ENCODE data around the gene SCIMP. TPM values are rescaled to one million over a fixed set of nuclear protein-coding genes. Genes with fewer than 3 reads are reported as not detected.
"Not testable (repeated sequence)": the region's sequence is repeated elsewhere in the genome, so short reads cannot be mapped to it uniquely, and the experiment has no call there.

The SCIMP gene
- polyA plus RNA-seq, 2 of the 4 experiments (the other 2 are of a cell fraction), result not detected

- POLR2A ChIA-PET, result no interaction called here
- CTCF ChIA-PET, result interaction anchor here (0.6 to 2.0 kb wide), 6 partner anchors 11 to 1201 kb away, joined by 3 to 9 read pairs (median 3); partner anchors contain the start of gene C1QBP
- TF ChIP-seq ATOH8 (CRISPR knock-in tag; IDR thresholded peaks at IDR 0.05; ENCODE audit: low read depth), result no peak
- no peak for TF ChIP-seq BHLHE40 (IDR thresholded peaks at IDR 0.05; ENCODE audit: low read depth, low read length)
- TF ChIP-seq RARB (CRISPR knock-in tag; IDR thresholded peaks at IDR 0.05), result no peak
- TF ChIP-seq TP53 (CRISPR knock-in tag; IDR thresholded peaks at IDR 0.05), result no peak
- no peak for TF ChIP-seq ZC3H11A (IDR thresholded peaks at IDR 0.05)
- TF ChIP-seq HES2 (IDR thresholded peaks at IDR 0.05), result no peak
- TF ChIP-seq SREBF2 (IDR thresholded peaks at IDR 0.05), result no peak
- TF ChIP-seq FOSB (CRISPR knock-in tag; IDR thresholded peaks at IDR 0.05), result no peak
- ATAC-seq (no peak), FAIRE-seq (no peak), DNase-seq (ENCODE audit: low read depth in 1 of 2, low spot score in 1 of 2) (no peak)
- Histone ChIP-seq H3K4me1 (peaks cover 8% of the 10 kb centered on the region; the same call in 2 of the 3 replicates), H3K9me3 (no peaks in the 10 kb centered on the region), H3K4me2 (no peak overlapping the region), H3K27ac (no peak overlapping the region), H3K4me3 (no peak overlapping the region)
- 93% methylated on average over 15 of the region's 15 CpGs for WGBS (ENCODE audit: missing lambda C conversion rate)
These were observed 7.5 kb downstream of the SCIMP start for GRCh38 chr17:5226940-5227878.

GRCh38 chr17:5225668-5226457 is 8.8 kb downstream of the SCIMP start:
- no peak for DNase-seq (ENCODE audit: low read depth in 1 of 2, low spot score in 1 of 2)
- no peak overlapping the region for H3K27ac ChIP-seq
- ATAC-seq, result no peak
- no peak overlapping the region for H3K4me2 ChIP-seq
- FAIRE-seq, result no peak
- TF ChIP-seq USF2 (IDR thresholded peaks at IDR 0.05) (no peak), FOXS1 (CRISPR knock-in tag; IDR thresholded peaks at IDR 0.05) (no peak)
- H3K9me3 ChIP-seq, result no peaks in the 10 kb centered on the region
- CTCF ChIA-PET, result interaction anchor here (0.8 to 0.9 kb wide), 2 partner anchors 12 to 35 kb away, joined by 4 to 5 read pairs; partner anchors contain the start of gene ZNF594
- 0 out of 3 replicates have a peak, but pooled peaks cover 3% of the 10 kb centered on the region for H3K4me1 ChIP-seq
- POLR2A ChIA-PET, result no interaction called here
- no peak overlapping the region for H3K4me3 ChIP-seq
- 89% methylated on average over 17 of the region's 17 CpGs for WGBS (ENCODE audit: missing lambda C conversion rate)

GRCh38 chr17:5221912-5222311 is 12.7 kb downstream of the SCIMP start:
- DNase-seq (ENCODE audit: low read depth in 1 of 2, low spot score in 1 of 2); CTCF ChIA-PET; H3K9me3 ChIP-seq; FAIRE-seq; H3K4me3 ChIP-seq; H3K4me1 ChIP-seq; ATAC-seq; POLR2A ChIA-PET; H3K4me2 ChIP-seq; H3K27ac ChIP-seq: not testable (repeated sequence)
- WGBS (ENCODE audit: missing lambda C conversion rate), result 87% methylated on average over 12 of the region's 12 CpGs

DNA sequence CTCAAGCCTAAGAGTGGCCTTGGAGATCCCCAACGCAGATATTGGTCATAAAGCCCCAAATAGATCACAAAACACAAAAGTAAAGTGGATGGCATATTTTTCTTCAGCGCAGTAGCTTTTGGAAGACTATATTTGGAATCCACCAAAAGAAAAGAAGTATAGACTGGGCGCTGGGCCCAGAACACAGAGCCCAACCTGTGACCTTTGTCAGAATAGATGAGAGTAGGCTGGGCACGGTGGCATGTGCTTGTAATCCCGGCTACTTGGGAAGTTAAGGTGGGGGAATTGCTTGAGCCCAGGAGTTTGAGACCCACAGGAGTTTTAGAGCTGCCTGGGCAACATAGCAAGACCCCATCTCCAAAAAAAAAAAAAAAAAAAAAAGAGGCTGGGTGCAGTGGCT is 14.6 kb downstream of the SCIMP start:
- no peak for FAIRE-seq
- Histone ChIP-seq H3K4me3 (no peak overlapping the region), H3K4me1 (0 out of 3 replicates have a peak, but pooled peaks cover 3% of the 10 kb centered on the region), H3K4me2 (no peak overlapping the region), H3K9me3 (no peaks in the 10 kb centered on the region), H3K27ac (no peak overlapping the region)
- ATAC-seq, result no peak
- DNase-seq (ENCODE audit: low read depth in 1 of 2, low spot score in 1 of 2), result no peak
- ChIA-PET CTCF (interaction anchor here (0.7 to 1.0 kb wide), 3 partner anchors 29 to 130 kb away, joined by 3 to 4 read pairs (median 4); no protein-coding TSS in a partner anchor), POLR2A (no interaction called here)
- TF ChIP-seq HEYL (CRISPR knock-in tag; IDR thresholded peaks at IDR 0.05) (no peak), ZC3H11A (IDR thresholded peaks at IDR 0.05) (no peak), REST (IDR thresholded peaks at IDR 0.05) (no peak), MYC (IDR thresholded peaks at IDR 0.05; ENCODE audit: borderline replicate concordance, low read length) (no peak), TP53 (CRISPR knock-in tag; IDR thresholded peaks at IDR 0.05) (no peak), HDAC2 (IDR thresholded peaks at IDR 0.05) (no peak), HOXB13 (CRISPR knock-in tag; IDR thresholded peaks at IDR 0.05; ENCODE audit: low read depth) (no peak), POLR2A (IDR thresholded peaks at IDR 0.05; ENCODE audit: low read length) (no peak), ZFP36 (IDR thresholded peaks at IDR 0.05; ENCODE audit: borderline replicate concordance, partially characterized antibody) (no peak)
- WGBS (ENCODE audit: missing lambda C conversion rate), result 70% methylated on average over 5 of the region's 5 CpGs

All from A549 (cell line).